K562 (cell line): ENCODE results near the gene ATL1. TPM values are rescaled to one million over a fixed set of nuclear protein-coding genes. Genes with fewer than 3 reads are reported as not detected.
A peak's percentile ranks its signal among the peaks of the same experiment; 100 is the strongest.

Experiments
- ATAC-seq: fragments of 200-7000 bp; cut with Tn5 transposase; 3 replicates; pipeline ENCODE4 v1.9.1; 2020; ENCODE audit warnings: moderate library complexity
- BruUV-seq: library from RNA; stranded (reverse); fragments of 400-500 nt; replicated peaks from 2 replicates; lab custom pipeline; 2021; lab: Mats Ljungman, UMichigan
- CTCF ChIA-PET: fragments of 300-600 bp; formaldehyde crosslinking; extraction: SDS; loops from one replicate; lab custom pipeline; 2021; ENCODE audit warnings: low intra/inter-chr PET ratio; lab: Yijun Ruan, JAX
- POLR2A ChIA-PET: fragments of 300-600, 350-650 bp; sonication (Branson Sonifier 250); formaldehyde crosslinking; extraction: SDS; loops from one replicate; lab custom pipeline; 2021; ENCODE audit warnings: antibody characterized with exemption, inconsistent platforms; lab: Yijun Ruan, JAX
- DNase-seq, 4 experiments: peaks; one replicate each; pipeline versions ENCODE4 v3.0.0 to v3.0.0-alpha.2; 2011 to 2018; ENCODE audit warnings: low spot score in 3 of 4, mixed read lengths in 3 of 4; ENCODE audit errors: extremely low read depth in 1 of 4
- FAIRE-seq: peaks from 2 replicates; lab custom pipeline; 2011; peaks lifted over from hg19 to GRCh38; lab: Jason Lieb, UNC
- H2AFZ ChIP-seq: 2 replicates; pipeline ENCODE4 v1.6.0; 2011; ENCODE audit warnings: low read depth, low read length, control low read depth, inconsistent platforms
- H3K27ac ChIP-seq: fragments of 200-600 bp; 3 replicates; pipeline ENCODE4 v1.8.0; 2011; ENCODE audit warnings: low read depth, mild to moderate bottlenecking, control low read depth, inconsistent platforms, low read length, moderate library complexity, mixed read lengths; ENCODE audit errors: extremely low read depth
- H3K27me3 ChIP-seq, 2 experiments: fragments of 300-600 bp in 1 of 2; 2 replicates in 1 of 2; 3 replicates in 1 of 2; pipeline versions ENCODE4 v1.6.0 to v1.8.0; 2011; ENCODE audit warnings: inconsistent platforms in 2 of 2, low read length in 2 of 2, mild to moderate bottlenecking in 1 of 2, mixed read lengths in 1 of 2, moderate library complexity in 1 of 2; ENCODE audit not compliant: control insufficient read depth in 2 of 2, insufficient read depth in 2 of 2
- H3K36me3 ChIP-seq: fragments of 300-600 bp; 3 replicates; pipeline ENCODE4 v1.8.0; 2011; ENCODE audit warnings: mild to moderate bottlenecking, low read length, inconsistent platforms; ENCODE audit not compliant: control insufficient read depth, insufficient read depth
- H3K4me1 ChIP-seq, 2 experiments: fragments of 200-600 bp in 1 of 2; replicated peaks in 1 of 2; 2 replicates in 1 of 2; 3 replicates in 1 of 2; pipeline versions ENCODE4 v1.5.1 to v1.8.0; 2011; ENCODE audit warnings: inconsistent platforms in 2 of 2, low read length in 2 of 2, mild to moderate bottlenecking in 1 of 2, mixed read lengths in 1 of 2, moderate library complexity in 1 of 2; ENCODE audit not compliant: control insufficient read depth in 2 of 2, insufficient read depth in 2 of 2
- H3K4me2 ChIP-seq: 2 replicates; pipeline ENCODE4 v1.6.1; 2011; ENCODE audit warnings: low read length, control low read depth, inconsistent platforms, mixed read lengths; ENCODE audit not compliant: insufficient read depth
- H3K4me3 ChIP-seq: fragments of 200-600 bp; sonication (generic), shearing (Covaris generic); 2 replicates; pipeline ENCODE4 v1.5.1; 2016; ENCODE audit warnings: control low read depth, inconsistent platforms
- H3K79me2 ChIP-seq: fragments of 200-600 bp; 3 replicates; pipeline ENCODE4 v1.8.0; 2011; ENCODE audit warnings: low read length, inconsistent platforms; ENCODE audit not compliant: control insufficient read depth, insufficient read depth
- H3K9ac ChIP-seq, 2 experiments: 2 replicates each; pipeline versions ENCODE4 v1.6.0 to v1.6.1; 2011; ENCODE audit warnings: low read depth in 2 of 2, low read length in 2 of 2, control low read depth in 1 of 2, inconsistent platforms in 1 of 2, mild to moderate bottlenecking in 1 of 2, mixed read lengths in 1 of 2; ENCODE audit not compliant: insufficient read depth in 1 of 2
- H3K9me1 ChIP-seq: one replicate; pipeline ENCODE4 v1.6.0; 2011; ENCODE audit warnings: inconsistent platforms, mild to moderate bottlenecking, low read length, moderate library complexity; ENCODE audit not compliant: control insufficient read depth, insufficient read depth
- H3K9me3 ChIP-seq: replicated peaks from 2 replicates; pipeline ENCODE4 v1.5.1; 2011; ENCODE audit warnings: low read depth, low read length, inconsistent platforms; ENCODE audit not compliant: control insufficient read depth, insufficient read depth
- H4K20me1 ChIP-seq: replicated peaks from 2 replicates; pipeline ENCODE4 v1.6.1; 2011; ENCODE audit warnings: low read length, inconsistent platforms, mixed read lengths; ENCODE audit not compliant: control insufficient read depth, insufficient read depth
- E2F8 ChIP-seq: fragments of 450-650 bp; IDR thresholded peaks from 2 replicates; pipeline ENCODE4 v1.7.1; 2018; ENCODE audit warnings: mild to moderate bottlenecking, low read depth; ENCODE audit not compliant: partially characterized antibody
- HNRNPUL1 ChIP-seq: fragments of 200-400 bp; formaldehyde crosslinking; IDR thresholded peaks from 2 replicates; pipeline ENCODE4 v1.6.1; 2017; ENCODE audit warnings: low read length
- RAD21 ChIP-seq, 2 experiments: fragments of 250-450 bp in 1 of 2; fragments of 450-650 bp in 1 of 2; sonication (Bioruptor Pico) in 1 of 2; formaldehyde crosslinking in 1 of 2; IDR thresholded peaks in 1 of 2; conservative IDR thresholded peaks in 1 of 2; 2 replicates each; pipeline versions ENCODE4 v1.4.0 to v1.8.0; 2020 to 2022; ENCODE audit warnings: mild to moderate bottlenecking in 2 of 2, moderate library complexity in 1 of 2
- SMC3 ChIP-seq: conservative IDR thresholded peaks from 2 replicates; pipeline ENCODE4 v1.6.1; 2011; ENCODE audit warnings: low read depth, low read length, improper control_type of control experiment; ENCODE audit not compliant: insufficient read depth
- THAP7 ChIP-seq: fragments of 250-450 bp; sonication (Bioruptor Pico); IDR thresholded peaks from 2 replicates; pipeline ENCODE4 v1.5.0; 2021
- WGBS: fragments of 100-300 bp; shearing (Covaris generic); methylation state at CpG from one replicate; pipeline ENCODE4 v1.1.6; 2016; ENCODE audit warnings: low coverage, mixed read lengths; ENCODE audit not compliant: insufficient coverage; ENCODE audit errors: missing lambda C conversion rate; 5-methylcytosine and 5-hydroxymethylcytosine counted together
- in situ Hi-C: fragments of 300-500 bp; cut with MboI; formaldehyde crosslinking; loops from 4 replicates; pipeline ENCODE4 v1.15.0; 2018; ENCODE audit warnings: inconsistent platforms, mixed read lengths
- intact Hi-C: fragments of 100-400 bp; cut with micrococcal nuclease; formaldehyde crosslinking; loops from 2 replicates; pipeline ENCODE4 v1.14.2; 2022
- polyA plus RNA-seq, 8 experiments: library from polyadenylated mRNA; depleted of rRNA in 4 of 8; stranded (reverse) in 5 of 8; unstranded in 3 of 8; fragments of >200 nt; fragmentation: Nextera tagmentation in 2 of 8; fragmentation: Illumina TruSeq in 1 of 8; extraction: Ambion mirVana in 2 of 8; extraction: Trizol in 1 of 8; gene quantifications; 2 replicates each; pipeline versions ENCODE4 v1.2.1 to v1.2.3, GENCODE V29; 2011 to 2014; ENCODE audit warnings: inconsistent platforms in 1 of 8, missing spikeins in 1 of 8
- total RNA-seq, 7 experiments: library from RNA; depleted of rRNA in 6 of 7; stranded (reverse); fragments of >200 nt in 6 of 7; fragmentation: Illumina TruSeq in 2 of 7; extraction: Trizol in 2 of 7; gene quantifications; 2 replicates each; pipeline versions ENCODE4 v1.2.1 to v1.2.3, GENCODE V29; 2011 to 2021; ENCODE audit warnings: low replicate concordance in 1 of 7
- TF ChIP-seq, protein P1 (sequence below): fragments of 450-650 bp; formaldehyde crosslinking; IDR thresholded peaks from 2 replicates; pipeline ENCODE4 v1.4.0; 2020; ENCODE audit warnings: mild to moderate bottlenecking, moderate library complexity
- TF ChIP-seq, protein P2 (sequence below): sonication (generic); formaldehyde crosslinking; IDR thresholded peaks from 2 replicates; pipeline ENCODE4 v1.9.0; 2022; ENCODE audit warnings: mild to moderate bottlenecking, missing genetic modification reagents
- TF ChIP-seq, protein P3 (sequence below): fragments of 200-800 bp; sonication (Bioruptor generic); IDR thresholded peaks from 2 replicates; pipeline ENCODE4 v1.6.1; 2017; ENCODE audit warnings: missing genetic modification characterization, missing compliant biosample characterization
- TF ChIP-seq, protein P4 (sequence below): fragments of 450-650 bp; IDR thresholded peaks from 2 replicates; pipeline ENCODE4 v1.6.1; 2016; ENCODE audit warnings: low read depth, mild to moderate bottlenecking, moderate library complexity

ATL1 gene
- total and polyA plus RNA-seq, 9 of the 15 experiments (the other 6 are each of a cell fraction or from before 2014, with no cell fraction given), result 0.04 to 0.16 (median 0.07) TPM; not detected in 4

GRCh38 chr14:50599700-50600444 is 39.9 kb downstream of the ATL1 start (continued):
- peak; percentile 39 to 70 for TF ChIP-seq RAD21 (CRISPR knock-in tag; conservative IDR thresholded peaks at IDR 0.05 in 1 of 2, IDR thresholded peaks at IDR 0.05 in 1 of 2)
- TF ChIP-seq SMC3, result 0 out of 2 replicates have a peak, but pooled peaks have one; percentile 44
- TF ChIP-seq, protein P1, sequence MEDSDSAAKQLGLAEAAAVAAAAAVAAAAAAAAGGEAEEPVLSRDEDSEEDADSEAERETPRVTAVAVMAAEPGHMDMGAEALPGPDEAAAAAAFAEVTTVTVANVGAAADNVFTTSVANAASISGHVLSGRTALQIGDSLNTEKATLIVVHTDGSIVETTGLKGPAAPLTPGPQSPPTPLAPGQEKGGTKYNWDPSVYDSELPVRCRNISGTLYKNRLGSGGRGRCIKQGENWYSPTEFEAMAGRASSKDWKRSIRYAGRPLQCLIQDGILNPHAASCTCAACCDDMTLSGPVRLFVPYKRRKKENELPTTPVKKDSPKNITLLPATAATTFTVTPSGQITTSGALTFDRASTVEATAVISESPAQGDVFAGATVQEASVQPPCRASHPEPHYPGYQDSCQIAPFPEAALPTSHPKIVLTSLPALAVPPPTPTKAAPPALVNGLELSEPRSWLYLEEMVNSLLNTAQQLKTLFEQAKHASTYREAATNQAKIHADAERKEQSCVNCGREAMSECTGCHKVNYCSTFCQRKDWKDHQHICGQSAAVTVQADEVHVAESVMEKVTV, result peak; percentile 33; the same call in 1 of the 2 replicates
- no peak for TF ChIP-seq THAP7 (CRISPR knock-in tag)

- no peaks in the 10 kb centered on the region for H3K9me1 ChIP-seq
- H3K27ac ChIP-seq, result no peak overlapping the region
- ChIA-PET CTCF (interaction anchor here (0.6 to 3.4 kb wide), 3 partner anchors 172 to 233 kb away, joined by 3 to 16 read pairs (median 14); no protein-coding TSS in a partner anchor), POLR2A (no interaction called here)
- H3K79me2 ChIP-seq, result no peaks in the 10 kb centered on the region
- in situ Hi-C loops, result no loop called here
- H2AFZ ChIP-seq, result no peak overlapping the region
- no peaks in the 10 kb centered on the region; a peak in 1 of 5 replicates for H3K27me3 ChIP-seq
- intact Hi-C loops, result loop anchor here (1.0 to 10.0 kb wide), 4 partner anchors 111 to 264 kb away; no protein-coding TSS in a partner anchor
- no peaks in the 10 kb centered on the region for H3K9me3 ChIP-seq
- H3K4me2 ChIP-seq, result no peak overlapping the region
- no peaks in the 10 kb centered on the region for H3K36me3 ChIP-seq
- BruUV-seq, result no TSS peak
- H3K4me1 ChIP-seq, result no peaks in the 10 kb centered on the region; a peak in 1 of 5 replicates
- no peaks in the 10 kb centered on the region for H4K20me1 ChIP-seq
- H3K4me3 ChIP-seq, result no peak overlapping the region
- DNase-seq (peak in 1 of 4 experiments; percentile 6), FAIRE-seq (no peak), ATAC-seq (0 out of 3 replicates have a peak, but pooled peaks have one; percentile 26)
- no peak overlapping the region for H3K9ac ChIP-seq
- 21% methylated on average over 5 of the region's 5 CpGs for WGBS
- TF ChIP-seq, protein P2, sequence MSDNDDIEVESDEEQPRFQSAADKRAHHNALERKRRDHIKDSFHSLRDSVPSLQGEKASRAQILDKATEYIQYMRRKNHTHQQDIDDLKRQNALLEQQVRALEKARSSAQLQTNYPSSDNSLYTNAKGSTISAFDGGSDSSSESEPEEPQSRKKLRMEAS (CRISPR knock-in tag), result no peak
- TF ChIP-seq, protein P3, sequence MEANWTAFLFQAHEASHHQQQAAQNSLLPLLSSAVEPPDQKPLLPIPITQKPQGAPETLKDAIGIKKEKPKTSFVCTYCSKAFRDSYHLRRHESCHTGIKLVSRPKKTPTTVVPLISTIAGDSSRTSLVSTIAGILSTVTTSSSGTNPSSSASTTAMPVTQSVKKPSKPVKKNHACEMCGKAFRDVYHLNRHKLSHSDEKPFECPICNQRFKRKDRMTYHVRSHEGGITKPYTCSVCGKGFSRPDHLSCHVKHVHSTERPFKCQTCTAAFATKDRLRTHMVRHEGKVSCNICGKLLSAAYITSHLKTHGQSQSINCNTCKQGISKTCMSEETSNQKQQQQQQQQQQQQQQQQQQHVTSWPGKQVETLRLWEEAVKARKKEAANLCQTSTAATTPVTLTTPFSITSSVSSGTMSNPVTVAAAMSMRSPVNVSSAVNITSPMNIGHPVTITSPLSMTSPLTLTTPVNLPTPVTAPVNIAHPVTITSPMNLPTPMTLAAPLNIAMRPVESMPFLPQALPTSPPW (CRISPR knock-in tag), result no peak
- TF ChIP-seq HNRNPUL1 (no peak), E2F8 (no peak)
- TF ChIP-seq, protein P4, sequence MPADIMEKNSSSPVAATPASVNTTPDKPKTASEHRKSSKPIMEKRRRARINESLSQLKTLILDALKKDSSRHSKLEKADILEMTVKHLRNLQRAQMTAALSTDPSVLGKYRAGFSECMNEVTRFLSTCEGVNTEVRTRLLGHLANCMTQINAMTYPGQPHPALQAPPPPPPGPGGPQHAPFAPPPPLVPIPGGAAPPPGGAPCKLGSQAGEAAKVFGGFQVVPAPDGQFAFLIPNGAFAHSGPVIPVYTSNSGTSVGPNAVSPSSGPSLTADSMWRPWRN, result no peak
These were observed 40.9 kb downstream of the ATL1 start for GRCh38 chr14:50600849-50601248.
